GM21786 (cell line): Measurements from ENCODE around the gene PDE4DIP.
"Not testable (repeated sequence)": the region's sequence is repeated elsewhere in the genome, so short reads cannot be mapped to it uniquely, and the experiment has no call there.

Experiments used
- ATAC-seq: cut with Tn5 transposase; IDR thresholded peaks from one replicate; pipeline ENCODE4 v1.9.1; 2021; ENCODE audit not compliant: unreplicated experiment

The PDE4DIP gene

DNA sequence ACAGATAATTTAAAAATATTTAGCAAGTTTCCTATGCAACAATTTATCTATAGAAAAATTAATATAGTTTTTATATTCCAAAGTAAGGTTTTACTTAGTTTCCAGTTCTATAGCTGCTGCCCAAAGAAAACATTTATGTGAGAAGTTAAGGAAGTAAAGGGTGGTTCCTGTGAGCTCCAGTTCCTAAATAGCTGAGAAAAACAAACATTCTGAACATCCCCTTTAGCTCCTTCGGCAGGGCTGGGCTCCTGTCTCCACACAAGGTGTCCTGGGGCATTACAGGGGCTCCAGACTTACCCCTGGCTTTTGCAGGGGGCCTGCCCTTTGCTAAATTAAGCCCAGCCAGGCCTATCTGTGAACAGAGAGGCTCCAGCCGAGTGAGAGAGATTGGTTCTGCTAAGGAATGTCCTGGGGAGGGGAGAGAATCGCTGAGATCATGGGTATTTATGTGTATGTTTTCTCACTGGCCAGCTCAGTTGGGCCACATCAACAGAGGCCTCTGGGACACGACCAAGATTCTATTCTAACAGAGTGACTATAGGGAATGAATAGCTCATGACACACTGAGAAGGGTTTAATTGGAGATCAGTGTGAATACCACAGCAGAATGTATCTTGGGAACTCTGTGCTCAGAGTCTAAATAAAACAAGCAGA is 72.6 kb downstream of the PDE4DIP start:
- ATAC-seq = not testable (repeated sequence)

DNA sequence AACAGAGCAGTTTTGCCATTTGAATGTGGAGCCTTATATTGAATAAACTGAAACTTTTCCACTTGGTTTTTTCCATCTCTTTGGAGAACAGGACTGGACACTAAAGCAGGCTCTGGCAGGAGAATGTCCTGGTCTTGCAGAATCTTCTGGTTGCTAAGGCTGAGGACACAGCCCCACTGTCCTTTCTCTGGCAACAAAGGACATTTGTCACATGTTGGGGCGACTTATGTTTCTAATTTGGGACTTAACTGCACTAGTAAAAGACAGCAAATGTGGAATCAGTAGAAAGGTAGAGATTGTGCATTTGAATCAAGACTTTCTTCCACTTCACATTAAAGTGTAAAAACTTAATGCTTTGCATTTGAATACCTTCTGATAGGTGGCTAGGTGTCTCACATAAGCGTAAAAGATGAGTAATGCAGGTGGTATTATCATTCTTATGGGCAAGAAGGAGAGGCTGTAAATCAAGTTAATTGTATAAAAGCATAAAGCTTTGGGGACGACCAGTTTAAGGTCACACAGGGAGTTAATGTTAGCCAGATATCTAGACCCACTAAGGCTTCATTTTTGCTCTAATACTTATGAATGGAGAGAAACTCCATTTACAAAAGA is 74.7 kb downstream of the PDE4DIP start:
- ATAC-seq = not testable (repeated sequence)

- ATAC-seq = not testable (repeated sequence)
Measured at GRCh38 chr1:148921047-148921446, 76.8 kb downstream of the PDE4DIP start.

DNA sequence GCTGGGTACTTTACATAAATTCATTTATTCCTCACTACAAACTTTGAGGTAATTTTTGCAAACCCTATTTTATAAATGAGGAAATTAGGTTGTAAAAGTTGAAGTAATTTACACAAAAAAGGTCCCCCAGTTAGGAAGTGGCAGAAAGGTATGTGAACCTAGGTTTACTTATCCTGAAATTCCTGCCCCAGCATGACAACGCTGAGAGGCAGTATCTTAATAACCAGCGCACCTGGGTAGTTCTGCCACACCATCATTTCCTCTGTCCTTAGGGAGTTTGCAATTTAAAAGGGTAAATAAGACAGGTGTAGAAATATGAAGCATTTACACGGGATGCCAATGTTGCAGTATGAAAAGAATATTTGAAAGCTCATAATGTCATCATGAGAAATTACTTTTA is 79.6 kb downstream of the PDE4DIP start:
- not testable (repeated sequence) for ATAC-seq

GRCh38 chr1:148927645-148928044 is 83.4 kb downstream of the PDE4DIP start:
- not testable (repeated sequence) for ATAC-seq

- not testable (repeated sequence) for ATAC-seq
Measured at GRCh38 chr1:148929253-148929652, 85.0 kb downstream of the PDE4DIP start.

GRCh38 chr1:148935381-148936002 is 91.3 kb downstream of the PDE4DIP start:
- ATAC-seq = not testable (repeated sequence)

DNA sequence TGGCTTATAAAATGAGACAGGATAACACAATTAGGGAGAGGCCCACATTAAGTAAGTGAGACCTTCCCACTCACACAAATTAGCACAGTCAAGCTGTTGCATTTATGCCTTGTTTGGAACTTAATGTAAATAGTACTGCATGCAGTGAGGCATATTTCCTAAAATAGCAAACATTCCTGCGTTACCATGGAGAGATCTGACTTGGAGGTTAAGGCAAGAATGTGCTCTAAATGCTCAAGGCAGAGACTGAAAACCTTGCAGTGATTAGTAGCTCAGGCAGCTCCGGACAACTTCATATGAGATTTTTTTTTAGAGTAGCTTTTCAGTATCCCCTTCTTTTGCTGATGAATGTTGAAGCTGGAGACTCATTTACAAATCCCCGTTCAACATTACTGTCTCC is 98.7 kb downstream of the PDE4DIP start:
- not testable (repeated sequence) for ATAC-seq

GRCh38 chr1:148945130-148945529 is 100.9 kb downstream of the PDE4DIP start:
- ATAC-seq = not testable (repeated sequence)

DNA sequence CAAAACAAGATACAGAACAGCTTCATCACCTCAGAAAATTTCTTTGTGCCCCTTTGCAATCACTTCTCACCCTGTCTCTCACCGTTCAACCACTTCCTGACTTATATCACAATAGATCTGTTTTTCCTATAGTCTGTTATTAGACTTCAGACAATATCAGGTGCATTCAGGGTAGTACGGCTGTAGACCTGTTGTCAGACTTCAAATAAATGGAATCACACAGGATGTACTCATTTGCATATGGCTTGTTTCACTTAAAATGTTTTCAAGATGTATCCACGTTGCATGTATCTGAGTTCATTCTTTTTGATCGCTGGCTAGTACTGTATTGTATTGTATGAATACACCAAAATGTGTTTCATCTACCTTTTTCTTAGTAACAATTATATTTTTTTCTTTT is 104.5 kb downstream of the PDE4DIP start:
- not testable (repeated sequence) for ATAC-seq

GRCh38 chr1:148951336-148952227 is 107.4 kb downstream of the PDE4DIP start:
- ATAC-seq = peak; percentile 63

- peak; percentile 80 for ATAC-seq
Measured at GRCh38 chr1:148952253-148952937, 108.2 kb downstream of the PDE4DIP start.

DNA sequence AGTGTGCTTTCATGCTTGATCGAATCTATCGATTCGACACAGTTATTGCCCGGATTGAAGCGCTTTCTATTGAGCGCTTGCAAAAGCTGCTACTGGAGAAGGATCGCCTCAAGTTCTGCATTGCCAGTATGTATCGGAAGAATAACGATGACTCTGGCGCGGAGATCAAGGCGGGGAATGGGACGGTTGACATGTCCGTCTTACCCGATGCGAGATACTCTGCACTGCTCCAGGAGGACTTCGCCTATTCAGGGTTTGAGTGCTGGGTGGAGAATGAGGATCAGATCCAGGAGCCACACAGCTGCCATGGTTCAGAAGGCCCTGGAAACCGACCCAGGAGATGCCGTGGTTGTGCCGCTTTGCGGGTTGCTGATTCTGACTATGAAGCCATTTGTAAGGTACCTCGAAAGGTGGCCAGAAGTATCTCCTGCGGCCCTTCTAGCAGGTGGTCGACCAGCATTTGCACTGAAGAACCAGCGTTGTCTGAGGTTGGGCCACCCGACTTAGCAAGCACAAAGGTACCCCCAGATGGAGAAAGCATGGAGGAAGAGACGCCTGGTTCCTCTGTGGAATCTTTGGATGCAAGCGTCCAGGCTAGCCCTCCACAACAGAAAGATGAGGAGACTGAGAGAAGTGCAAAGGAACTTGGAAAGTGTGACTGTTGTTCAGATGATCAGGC is 108.8 kb downstream of the PDE4DIP start:
- ATAC-seq = not testable (repeated sequence)

- ATAC-seq = not testable (repeated sequence)
Measured at GRCh38 chr1:148953730-148954129, 109.5 kb downstream of the PDE4DIP start.

DNA sequence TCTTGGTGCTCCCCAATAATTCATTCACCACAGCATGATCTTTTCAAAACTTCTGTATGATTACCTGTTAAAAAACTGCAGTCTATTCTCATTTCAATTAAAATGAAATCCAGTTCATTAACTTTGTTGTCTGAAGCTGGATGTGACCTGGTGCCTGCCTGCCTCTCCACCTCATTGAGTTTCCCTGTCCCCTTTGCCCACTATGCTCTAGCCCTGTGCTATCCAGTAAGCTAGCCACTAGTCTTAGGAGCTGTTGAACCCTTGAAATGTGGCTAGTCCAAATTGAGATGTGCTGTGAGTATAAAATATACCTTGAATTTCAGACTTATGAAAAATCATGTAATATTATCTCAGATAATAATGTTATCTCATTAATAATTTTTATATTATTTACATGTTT is 114.1 kb downstream of the PDE4DIP start:
- ATAC-seq = not testable (repeated sequence)

DNA sequence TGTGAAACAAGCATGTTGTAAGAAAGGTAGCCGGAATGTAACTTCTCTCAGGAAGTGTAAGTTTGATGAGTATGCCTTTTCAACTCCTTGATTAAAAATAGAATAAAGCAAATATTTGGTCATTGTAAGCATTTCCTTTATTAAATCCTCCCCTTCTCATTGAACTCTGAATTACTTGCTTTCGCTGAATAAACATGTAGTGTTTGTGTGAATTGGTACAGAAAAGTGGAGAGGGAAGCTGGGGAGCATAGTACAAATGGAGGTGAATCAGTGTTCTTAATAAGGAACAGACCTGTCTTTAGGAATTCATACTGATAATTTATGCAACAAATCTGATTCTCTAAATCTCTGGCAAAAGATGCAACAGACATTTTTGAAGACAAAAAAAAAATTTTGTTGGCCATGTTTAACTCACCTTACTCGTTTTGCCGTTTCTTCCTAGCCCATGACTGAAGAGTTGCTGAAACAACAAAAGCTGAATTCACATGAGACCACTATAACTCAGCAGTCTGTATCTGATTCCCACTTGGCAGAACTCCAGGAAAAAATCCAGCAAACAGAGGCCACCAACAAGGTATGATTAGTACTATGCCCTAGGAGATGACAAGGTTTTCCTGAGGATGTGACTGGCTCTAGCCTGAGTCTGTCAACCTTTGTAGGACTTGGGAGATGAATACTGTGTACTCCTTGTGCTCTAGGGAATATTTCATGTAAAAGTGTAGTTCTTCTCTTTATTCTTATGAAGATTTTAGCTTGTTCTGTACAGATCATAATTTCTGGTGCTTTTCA is 116.2 kb downstream of the PDE4DIP start:
- not testable (repeated sequence) for ATAC-seq

- ATAC-seq = not testable (repeated sequence)
Measured at GRCh38 chr1:148962127-148962857, 118.1 kb downstream of the PDE4DIP start.

DNA sequence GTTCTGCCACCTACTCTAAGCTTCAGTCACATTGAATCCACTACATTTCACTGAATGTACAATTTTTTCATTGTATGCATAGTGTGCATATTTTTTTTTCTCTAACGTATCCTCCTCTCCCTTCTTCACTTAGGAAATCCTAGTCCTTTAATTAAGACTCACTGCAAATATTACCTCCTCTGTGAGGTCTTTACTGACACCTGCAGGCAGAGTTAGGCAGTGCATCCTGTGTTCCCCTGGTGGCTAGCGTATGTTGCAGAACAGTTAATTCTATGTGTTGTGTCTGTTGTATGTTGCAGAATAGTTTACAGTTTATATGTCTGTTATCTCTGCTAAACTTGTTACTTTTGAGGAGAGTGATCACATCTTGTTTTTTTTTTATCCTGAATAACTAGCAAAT is 121.9 kb downstream of the PDE4DIP start:
- ATAC-seq = not testable (repeated sequence)
